GM18873 (cell line): Measurements from ENCODE around the gene KIAA1671.

Experiments
- ATAC-seq: cut with Tn5 transposase; IDR thresholded peaks from one replicate; pipeline ENCODE4 v1.9.1; 2021; ENCODE audit warnings: mild to moderate bottlenecking, moderate library complexity, moderate number of reproducible peaks; ENCODE audit not compliant: unreplicated experiment, low FRiP score

The KIAA1671 gene

GRCh38 chr22:25061605-25062376 is 109.3 kb downstream of the KIAA1671 start:
- no peak for ATAC-seq

GRCh38 chr22:25062386-25063085 is 110.0 kb downstream of the KIAA1671 start:
- ATAC-seq, result no peak

DNA sequence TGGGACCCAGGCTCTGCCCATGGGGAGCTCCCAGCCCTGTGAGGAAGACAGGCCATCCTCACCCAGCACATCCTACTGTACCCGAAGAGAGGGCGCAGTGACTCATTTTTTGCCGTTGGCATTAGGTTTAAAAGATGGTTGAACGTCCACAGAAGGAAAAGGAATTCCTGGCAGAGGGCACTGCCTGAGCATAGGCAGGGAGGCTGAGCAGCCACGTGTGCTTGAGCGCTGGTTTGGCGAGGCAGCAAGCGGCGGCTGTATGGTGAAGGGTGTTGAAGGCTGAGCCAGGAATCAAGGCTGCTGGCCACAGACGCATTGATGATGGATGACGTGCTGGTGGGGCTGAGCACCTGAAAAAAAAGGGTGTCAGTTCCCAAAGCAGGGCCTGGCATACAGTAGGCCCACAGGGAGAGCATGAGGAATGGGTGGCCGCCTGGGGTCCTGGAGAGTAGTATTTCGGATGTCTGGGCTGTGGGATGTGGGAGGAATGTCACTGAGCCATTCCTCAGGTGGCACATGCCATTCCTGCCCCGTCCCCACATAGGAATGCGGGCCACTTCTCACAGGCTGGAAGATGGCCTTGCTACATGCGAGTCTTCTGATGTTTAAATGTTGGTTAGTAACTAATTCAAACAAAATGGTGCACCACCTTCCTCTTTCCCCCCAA is 112.5 kb downstream of the KIAA1671 start:
- no peak for ATAC-seq

- ATAC-seq, result no peak
Observed at GRCh38 chr22:25066861-25067435, 114.4 kb downstream of the KIAA1671 start.

GRCh38 chr22:25067851-25068421 is 115.4 kb downstream of the KIAA1671 start:
- no peak for ATAC-seq

- no peak for ATAC-seq
Observed at GRCh38 chr22:25068707-25069106, 116.2 kb downstream of the KIAA1671 start.

DNA sequence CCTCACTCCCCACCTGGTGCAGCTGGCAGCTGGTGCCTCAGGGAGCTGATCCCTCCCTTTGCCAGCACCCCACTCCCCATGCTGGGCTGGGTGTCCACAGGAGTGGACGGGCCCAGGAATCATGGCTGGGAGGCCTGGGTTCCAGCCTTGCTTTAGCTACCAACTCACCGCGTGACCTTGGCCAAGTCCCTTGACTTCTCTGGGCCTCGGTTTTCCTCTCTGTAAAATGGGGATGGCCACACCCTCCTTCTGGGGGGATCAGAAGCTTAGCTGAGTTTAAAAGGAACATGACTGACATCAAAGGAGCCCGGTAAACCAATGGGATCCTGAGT is 116.9 kb downstream of the KIAA1671 start:
- ATAC-seq, result no peak

DNA sequence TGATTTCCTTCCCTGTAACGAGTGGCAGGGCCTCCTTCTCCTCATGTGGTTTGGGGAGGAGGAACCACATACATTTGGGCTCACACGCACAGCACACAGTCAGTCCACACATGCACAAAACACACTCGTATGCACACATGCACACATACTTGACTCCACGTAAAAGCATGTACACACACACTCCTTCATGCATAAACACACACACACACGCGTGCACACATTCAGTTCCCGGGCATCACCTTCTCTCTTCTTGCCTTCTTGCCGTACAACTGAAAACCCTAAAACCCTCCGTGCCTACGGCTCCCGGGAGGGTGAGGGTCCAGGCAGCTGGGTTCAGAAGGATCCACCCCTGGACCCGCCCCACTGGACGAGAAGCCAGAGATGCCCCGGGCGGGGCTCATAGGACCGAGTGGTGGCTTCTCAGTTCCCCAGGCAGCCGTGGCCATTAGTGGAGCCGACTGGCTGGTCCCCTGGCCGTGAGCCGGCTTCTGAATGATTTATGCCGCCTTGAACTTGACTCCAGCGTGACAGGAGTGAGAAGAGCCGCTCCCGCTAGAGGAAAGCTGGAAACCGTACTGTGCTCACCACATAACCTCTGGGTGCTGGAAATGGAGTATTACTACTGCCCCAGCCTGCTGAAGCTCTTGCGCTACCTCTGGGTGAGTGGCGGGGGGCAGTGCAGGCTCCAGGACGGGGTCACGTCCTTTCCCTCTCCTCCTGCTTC is 117.4 kb downstream of the KIAA1671 start:
- ATAC-seq, result no peak

GRCh38 chr22:25070956-25071355 is 118.4 kb downstream of the KIAA1671 start:
- ATAC-seq, result no peak

DNA sequence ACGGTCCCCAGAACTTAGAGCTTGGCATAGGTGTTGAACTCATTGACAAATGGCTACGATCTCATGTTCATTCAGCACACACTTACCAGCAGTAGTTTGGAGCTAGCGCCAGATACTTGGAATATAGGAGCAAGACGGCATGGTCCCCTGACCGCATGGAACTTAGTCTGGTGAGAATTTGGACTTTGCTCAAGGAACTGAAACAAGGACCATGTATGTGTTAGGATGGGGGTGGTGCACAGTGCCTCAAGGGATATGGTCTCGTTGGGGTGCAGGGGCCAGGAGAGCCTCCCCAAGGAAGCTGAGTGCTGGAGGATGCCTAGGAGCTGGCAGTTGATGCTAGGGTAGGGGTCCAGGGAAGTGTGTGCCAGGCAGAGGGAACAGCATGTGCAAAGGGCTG is 119.2 kb downstream of the KIAA1671 start:
- ATAC-seq, result no peak

DNA sequence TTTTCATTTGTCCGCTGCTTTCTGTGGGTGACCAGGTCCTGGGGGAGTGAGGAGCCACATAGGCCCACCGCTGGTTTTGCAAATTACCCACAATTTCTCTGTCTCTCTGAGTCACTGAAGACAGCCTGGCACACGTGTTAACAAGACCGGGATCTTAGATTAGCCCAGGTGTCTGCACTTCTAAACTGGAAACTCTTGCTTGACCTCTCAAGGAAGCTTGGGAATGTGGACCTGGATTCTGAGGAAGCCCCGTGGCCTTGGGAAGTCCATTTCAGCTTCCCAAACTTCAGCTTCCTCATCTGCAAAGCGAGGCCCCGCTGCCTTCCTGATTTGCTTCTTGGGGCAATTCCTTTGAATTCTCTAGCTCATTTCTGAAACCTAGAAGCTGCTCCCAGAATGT is 119.9 kb downstream of the KIAA1671 start:
- no peak for ATAC-seq

GRCh38 chr22:25076336-25076735 is 123.8 kb downstream of the KIAA1671 start:
- ATAC-seq, result no peak

GRCh38 chr22:25077056-25077455 is 124.5 kb downstream of the KIAA1671 start:
- ATAC-seq, result no peak

DNA sequence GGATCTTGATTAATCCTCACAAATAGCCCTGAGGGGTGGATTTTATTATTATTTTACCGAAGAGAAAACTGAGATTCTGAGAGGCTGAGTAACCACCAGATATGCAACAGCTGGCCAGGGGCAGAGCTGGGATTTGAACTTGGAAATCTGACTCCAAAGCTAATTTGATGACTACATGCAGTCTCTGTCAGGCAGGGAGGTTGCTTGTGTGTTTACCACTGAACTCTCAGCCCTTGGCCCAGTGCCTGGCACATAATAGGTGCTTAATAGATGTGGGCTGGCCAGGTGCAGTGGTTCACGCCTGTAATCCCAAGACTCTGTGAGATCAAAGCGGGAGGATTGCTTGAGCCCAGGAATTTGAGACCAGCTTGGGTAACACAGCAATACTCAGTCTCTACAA is 125.4 kb downstream of the KIAA1671 start:
- no peak for ATAC-seq

DNA sequence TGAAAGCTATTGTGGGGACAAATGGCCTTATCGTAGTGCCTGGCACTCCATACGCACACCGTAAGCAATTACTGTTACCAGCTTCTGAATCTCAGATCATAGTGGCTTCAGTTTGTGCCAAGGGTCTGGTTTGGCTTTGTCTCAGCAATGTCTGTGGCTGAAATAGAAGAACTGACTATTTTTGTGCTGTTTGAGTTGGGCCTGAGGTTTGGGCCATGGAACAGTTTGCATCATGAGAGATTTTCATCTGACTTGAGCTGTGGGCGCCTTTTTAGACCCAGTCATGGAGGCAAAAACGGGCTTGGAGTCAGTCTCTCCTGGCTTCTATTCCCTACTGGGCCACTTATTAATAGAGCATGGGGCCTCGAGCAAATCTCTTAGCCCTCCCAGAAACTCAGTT is 126.1 kb downstream of the KIAA1671 start:
- no peak for ATAC-seq

- ATAC-seq, result no peak
Observed at GRCh38 chr22:25080855-25081254, 128.3 kb downstream of the KIAA1671 start.

GRCh38 chr22:25081409-25081824 is 128.9 kb downstream of the KIAA1671 start:
- ATAC-seq, result no peak

GRCh38 chr22:25082096-25082495 is 129.6 kb downstream of the KIAA1671 start:
- no peak for ATAC-seq

DNA sequence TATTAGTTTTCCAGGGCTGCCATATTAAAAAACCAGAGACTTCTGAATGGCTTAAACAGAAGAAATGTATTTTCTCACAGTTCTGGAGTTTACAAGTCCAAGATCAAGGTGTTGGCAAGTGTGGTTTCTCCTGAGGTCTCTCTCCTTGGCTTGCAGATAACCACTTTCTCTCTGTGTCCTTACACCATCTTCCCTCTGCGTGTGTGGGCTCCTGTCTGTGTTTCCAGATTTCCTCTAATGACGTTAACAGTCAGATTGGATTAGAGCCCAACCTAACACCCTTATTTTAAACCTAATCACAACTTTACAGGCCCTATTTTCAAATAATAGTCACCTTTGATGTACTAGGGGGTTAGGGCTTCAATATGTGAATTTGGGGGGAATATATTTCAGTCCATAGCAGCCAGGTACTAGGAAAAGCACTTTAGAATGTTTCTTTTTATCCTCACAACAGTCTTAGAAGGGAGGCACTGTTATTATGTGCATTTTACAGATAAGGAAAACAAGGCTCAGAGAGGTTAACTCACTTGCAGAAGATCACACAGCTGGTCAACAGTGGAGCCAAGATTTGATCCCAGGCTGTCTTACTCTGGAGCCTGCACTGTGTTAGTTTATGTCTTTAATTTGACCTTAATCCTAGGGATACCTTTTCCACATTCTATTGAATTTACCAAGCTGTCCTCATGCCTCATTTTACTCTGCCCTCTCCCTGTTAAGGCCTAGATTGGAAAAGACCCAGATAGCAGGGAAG is 130.7 kb downstream of the KIAA1671 start:
- ATAC-seq, result no peak

GRCh38 chr22:25083807-25084200 is 131.3 kb downstream of the KIAA1671 start:
- no peak for ATAC-seq
